ENCODE measurements around the gene DNAI4. TPM values are rescaled to one million over a fixed set of nuclear protein-coding genes. Genes with fewer than 3 reads are reported as not detected.

The DNAI4 gene
- total RNA-seq, 1 experiment from 2014 or later = 1.4 TPM

GRCh38 chr1:66947267-66947666 lies 22.6 kb upstream of the DNAI4 start:
- no peak for TF ChIP-seq CTCF (IDR thresholded peaks at IDR 0.05; ENCODE audit: insufficient read depth in 1 of 2, low read depth in 1 of 2, low read length in 1 of 2, severe bottlenecking in 1 of 2, unreplicated experiment in 1 of 2)
- ChIA-PET CTCF (no interaction called here), POLR2A (no interaction called here)
- Mint-ChIP-seq H3K27me3 (ENCODE audit: insufficient read depth, unreplicated experiment) (no peaks in the 10 kb centered on the region), H3K4me3 (ENCODE audit: unreplicated experiment) (no peak overlapping the region), H3K4me1 (ENCODE audit: low read depth, unreplicated experiment) (no peaks in the 10 kb centered on the region), H3K36me3 (ENCODE audit: insufficient read depth, unreplicated experiment) (peaks cover 16% of the 10 kb centered on the region), H3K9me3 (ENCODE audit: unreplicated experiment) (no peaks in the 10 kb centered on the region), H3K27ac (ENCODE audit: unreplicated experiment) (no peak overlapping the region)
- Histone ChIP-seq H3K9me3 (no peaks in the 10 kb centered on the region), H3K4me1 (no peaks in the 10 kb centered on the region), H3K27me3 (replicated peaks; ENCODE audit: control insufficient read depth, insufficient read depth, low read length) (no peaks in the 10 kb centered on the region), H3K4me3 (ENCODE audit: low read depth, low read length) (no peak overlapping the region), H3K36me3 (ENCODE audit: control insufficient read depth, insufficient read depth, low read length) (no peaks in the 10 kb centered on the region)
- no TSS peak for BruUV-seq (replicated peaks)
- intact Hi-C loops (cut with micrococcal nuclease; ENCODE audit: unreplicated experiment) = no loop called here
- DNase-seq = no peak

- intact Hi-C loops (cut with micrococcal nuclease; ENCODE audit: unreplicated experiment) = no loop called here
These were observed 20.7 kb upstream of the DNAI4 start for GRCh38 chr1:66945316-66945715.

DNA sequence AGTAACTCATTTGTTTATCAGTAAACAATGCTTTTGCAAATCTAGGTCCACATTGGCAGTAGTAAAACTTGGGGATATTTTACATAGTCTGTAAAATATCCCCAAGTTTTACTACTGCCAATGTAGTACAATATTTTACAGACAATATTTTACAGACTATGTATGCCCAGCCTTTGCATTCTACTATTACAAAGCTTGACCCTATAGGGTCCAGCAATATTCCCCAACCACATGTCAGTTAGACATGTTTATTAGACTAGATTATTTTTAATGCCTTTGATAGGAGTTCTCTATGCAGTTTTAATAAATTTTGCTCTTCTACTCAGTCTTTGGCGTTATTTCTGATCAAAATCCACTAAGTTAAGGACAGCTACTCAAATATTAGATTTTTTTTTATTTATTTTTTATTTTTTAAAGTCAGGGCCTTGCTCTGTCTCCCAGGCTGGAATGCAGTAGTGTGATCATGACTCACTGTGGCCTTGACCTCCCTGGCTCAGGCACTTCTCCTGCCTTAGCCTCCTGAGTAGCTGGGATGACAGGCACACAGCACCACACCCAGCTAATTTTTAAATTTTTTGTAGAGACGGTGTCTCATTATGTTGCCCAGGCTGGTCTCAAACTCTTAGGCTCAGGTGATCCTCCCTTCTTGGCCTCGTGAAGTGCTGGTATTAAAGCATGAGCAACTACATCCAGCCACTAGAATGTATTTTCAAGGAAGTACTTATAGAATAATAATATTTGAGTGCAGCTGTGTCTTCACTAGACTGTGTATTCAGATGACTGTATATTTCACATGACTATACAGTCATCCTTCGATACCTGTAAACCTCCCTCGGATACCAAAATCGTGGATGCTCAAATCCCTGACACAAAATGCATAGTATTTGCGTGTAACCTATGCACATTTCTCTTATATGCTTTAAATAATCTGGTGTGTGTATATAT lies 19.9 kb upstream of the DNAI4 start:
- H3K27ac Mint-ChIP-seq (ENCODE audit: unreplicated experiment) = no peak overlapping the region
- H3K4me1 Mint-ChIP-seq (ENCODE audit: low read depth, unreplicated experiment) = no peaks in the 10 kb centered on the region
- H3K36me3 Mint-ChIP-seq (ENCODE audit: insufficient read depth, unreplicated experiment) = peaks cover 16% of the 10 kb centered on the region
- Histone ChIP-seq H3K36me3 (ENCODE audit: control insufficient read depth, insufficient read depth, low read length) (no peaks in the 10 kb centered on the region), H3K4me1 (no peaks in the 10 kb centered on the region), H3K27me3 (replicated peaks; ENCODE audit: control insufficient read depth, insufficient read depth, low read length) (no peaks in the 10 kb centered on the region), H3K4me3 (ENCODE audit: low read depth, low read length) (no peak overlapping the region), H3K9me3 (no peaks in the 10 kb centered on the region)
- DNase-seq = no peak
- TF ChIP-seq CTCF (IDR thresholded peaks at IDR 0.05; ENCODE audit: insufficient read depth in 1 of 2, low read depth in 1 of 2, low read length in 1 of 2, severe bottlenecking in 1 of 2, unreplicated experiment in 1 of 2) = no peak
- no peak overlapping the region for H3K4me3 Mint-ChIP-seq (ENCODE audit: unreplicated experiment)
- CTCF ChIA-PET = no interaction called here
- H3K9me3 Mint-ChIP-seq (ENCODE audit: unreplicated experiment) = no peaks in the 10 kb centered on the region
- POLR2A ChIA-PET = no interaction called here
- no peaks in the 10 kb centered on the region for H3K27me3 Mint-ChIP-seq (ENCODE audit: insufficient read depth, unreplicated experiment)
- BruUV-seq (replicated peaks) = no TSS peak
- intact Hi-C loops (cut with micrococcal nuclease; ENCODE audit: unreplicated experiment) = no loop called here

More at GRCh38 chr1:66945316-66945715, 20.7 kb upstream of the DNAI4 start:
- Mint-ChIP-seq H3K4me3 (ENCODE audit: unreplicated experiment) (no peak overlapping the region), H3K27me3 (ENCODE audit: insufficient read depth, unreplicated experiment) (no peaks in the 10 kb centered on the region), H3K27ac (ENCODE audit: unreplicated experiment) (no peak overlapping the region), H3K9me3 (ENCODE audit: unreplicated experiment) (no peaks in the 10 kb centered on the region), H3K4me1 (ENCODE audit: low read depth, unreplicated experiment) (no peaks in the 10 kb centered on the region), H3K36me3 (ENCODE audit: insufficient read depth, unreplicated experiment) (peaks cover 16% of the 10 kb centered on the region)
- TF ChIP-seq CTCF (IDR thresholded peaks at IDR 0.05; ENCODE audit: insufficient read depth in 1 of 2, low read depth in 1 of 2, low read length in 1 of 2, severe bottlenecking in 1 of 2, unreplicated experiment in 1 of 2) = no peak
- DNase-seq = no peak
- POLR2A ChIA-PET = no interaction called here
- no peaks in the 10 kb centered on the region for H3K9me3 ChIP-seq
- H3K27me3 ChIP-seq (replicated peaks; ENCODE audit: control insufficient read depth, insufficient read depth, low read length) = no peaks in the 10 kb centered on the region
- no peaks in the 10 kb centered on the region for H3K36me3 ChIP-seq (ENCODE audit: control insufficient read depth, insufficient read depth, low read length)
- no peaks in the 10 kb centered on the region for H3K4me1 ChIP-seq
- CTCF ChIA-PET = no interaction called here
- BruUV-seq (replicated peaks) = no TSS peak
- no peak overlapping the region for H3K4me3 ChIP-seq (ENCODE audit: low read depth, low read length)

Measured in Caco-2 (cell line).